Gastrocnemius medialis (tissue), 4 donors: ENCODE results near the gene LSAMP. TPM values are rescaled to one million over a fixed set of nuclear protein-coding genes. Genes with fewer than 3 reads are reported as not detected.

Experiments used
- ATAC-seq, 2 donors: fragments of 150-250 bp; one replicate each; pipeline ENCODE4 v1.9.1; 2016
- DNase-seq, 2 donors: peaks; one replicate each; pipeline ENCODE4 v3.0.0-alpha.2; 2019
- H3K27ac ChIP-seq, 4 donors: fragments of 200-600 bp; sonication (generic); 1 replicate in 1 of 4; 2 replicates in 3 of 4; pipeline ENCODE4 v1.5.1; 2016 to 2018; ENCODE audit warnings: mild to moderate bottlenecking in 2 of 4, moderate library complexity in 1 of 4
- H3K27me3 ChIP-seq, 3 donors: fragments of 200-600 bp; sonication (generic) in 2 of 3; 1 replicate in 1 of 3; 2 replicates in 2 of 3; pipeline versions ENCODE4 v1.5.1 to v1.6.0; 2016 to 2019; ENCODE audit warnings: mild to moderate bottlenecking in 1 of 3, moderate library complexity in 1 of 3
- H3K36me3 ChIP-seq, 2 donors: fragments of 200-600 bp; sonication (generic) in 1 of 2; one replicate each; pipeline ENCODE4 v1.5.1; 2017 to 2018
- H3K4me1 ChIP-seq, 2 donors: fragments of 200-600 bp; sonication (generic) in 1 of 2; one replicate each; pipeline ENCODE4 v1.5.1; 2016 to 2017; ENCODE audit warnings: mild to moderate bottlenecking in 2 of 2
- H3K4me3 ChIP-seq, 4 donors: fragments of 200-600 bp; sonication (generic) in 3 of 4; 1 replicate in 1 of 4; 2 replicates in 3 of 4; pipeline ENCODE4 v1.5.1; 2016 to 2019; ENCODE audit warnings: mild to moderate bottlenecking in 2 of 4
- H3K9me3 ChIP-seq, 3 donors: fragments of 200-600 bp; sonication (generic) in 2 of 3; 1 replicate in 1 of 3; 2 replicates in 2 of 3; pipeline ENCODE4 v1.5.1; 2016 to 2019
- POLR2A ChIP-seq, 2 donors: fragments of 450-650 bp; IDR thresholded peaks; one replicate each; pipeline ENCODE4 v1.6.1; 2017; ENCODE audit warnings: antibody characterized with exemption in 2 of 2, mild to moderate bottlenecking in 2 of 2, moderate library complexity in 2 of 2
- in situ Hi-C, 4 donors: fragments of 200-750 bp; cut with MboI; loops; one replicate each; pipeline versions ENCODE4 v1.15.0 to v1.8.0; 2017; ENCODE audit warnings: low sequenced_read_pairs in 4 of 4
- intact Hi-C: fragments of 100-400 bp; cut with DNase I; formaldehyde crosslinking; loops from one replicate; pipeline ENCODE4 v1.15.1; 2023; ENCODE audit warnings: low total_unique reads
- total RNA-seq, 4 donors: library from RNA; depleted of rRNA; stranded (reverse); fragments of >200 nt; gene quantifications; one replicate each; pipeline versions ENCODE4 v1.1.0 to v1.2.3, GENCODE V29; 2016
- TF ChIP-seq, protein P1 (sequence below), 5 experiments: fragments of 450-650 bp in 3 of 5; fragments of 200-600 bp in 2 of 5; sonication (generic) in 2 of 5; IDR thresholded peaks in 4 of 5; conservative IDR thresholded peaks in 1 of 5; 1 replicate in 4 of 5; 2 replicates in 1 of 5; pipeline ENCODE4 v1.5.1; 2016 to 2019; ENCODE audit warnings: antibody characterized with exemption in 5 of 5, mild to moderate bottlenecking in 3 of 5, moderate library complexity in 3 of 5

Gene LSAMP
- total RNA-seq, 4 donors from 2014 or later, result 0.07 to 0.10 TPM; not detected in 2

- TF ChIP-seq, protein P1, sequence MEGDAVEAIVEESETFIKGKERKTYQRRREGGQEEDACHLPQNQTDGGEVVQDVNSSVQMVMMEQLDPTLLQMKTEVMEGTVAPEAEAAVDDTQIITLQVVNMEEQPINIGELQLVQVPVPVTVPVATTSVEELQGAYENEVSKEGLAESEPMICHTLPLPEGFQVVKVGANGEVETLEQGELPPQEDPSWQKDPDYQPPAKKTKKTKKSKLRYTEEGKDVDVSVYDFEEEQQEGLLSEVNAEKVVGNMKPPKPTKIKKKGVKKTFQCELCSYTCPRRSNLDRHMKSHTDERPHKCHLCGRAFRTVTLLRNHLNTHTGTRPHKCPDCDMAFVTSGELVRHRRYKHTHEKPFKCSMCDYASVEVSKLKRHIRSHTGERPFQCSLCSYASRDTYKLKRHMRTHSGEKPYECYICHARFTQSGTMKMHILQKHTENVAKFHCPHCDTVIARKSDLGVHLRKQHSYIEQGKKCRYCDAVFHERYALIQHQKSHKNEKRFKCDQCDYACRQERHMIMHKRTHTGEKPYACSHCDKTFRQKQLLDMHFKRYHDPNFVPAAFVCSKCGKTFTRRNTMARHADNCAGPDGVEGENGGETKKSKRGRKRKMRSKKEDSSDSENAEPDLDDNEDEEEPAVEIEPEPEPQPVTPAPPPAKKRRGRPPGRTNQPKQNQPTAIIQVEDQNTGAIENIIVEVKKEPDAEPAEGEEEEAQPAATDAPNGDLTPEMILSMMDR (IDR thresholded peaks at IDR 0.05 in 4 of 5, conservative IDR thresholded peaks at IDR 0.05 in 1 of 5), result no peak
- no peak for TF ChIP-seq POLR2A (IDR thresholded peaks at IDR 0.05)
Observed at GRCh38 chr3:115843206-115843605, 602.1 kb downstream of the LSAMP start.

DNA sequence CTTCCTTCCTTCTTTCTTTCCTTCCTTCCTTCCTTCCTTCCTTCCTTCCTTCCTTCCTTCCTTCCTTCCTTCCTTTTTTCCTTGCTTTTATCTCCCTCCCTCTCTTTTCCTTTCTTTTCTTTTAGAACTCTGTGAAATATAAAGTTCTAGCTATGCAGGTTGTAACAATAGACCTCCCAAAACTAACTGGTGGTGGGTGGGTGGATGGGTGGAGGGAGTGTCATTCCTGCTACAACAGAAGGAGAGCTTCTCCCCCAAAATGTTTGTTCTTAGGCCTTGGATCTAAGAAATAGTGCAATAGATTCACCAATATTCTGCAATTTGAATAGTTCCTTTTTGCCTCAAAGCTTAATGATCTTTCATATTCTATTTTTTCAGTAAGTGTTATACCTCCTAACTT is 606.0 kb downstream of the LSAMP start:
- H3K36me3 ChIP-seq, result no peaks in the 10 kb centered on the region
- H3K27ac ChIP-seq, result no peak overlapping the region
- in situ Hi-C loops (no loop called here), intact Hi-C loops (no loop called here)
- H3K4me1 ChIP-seq, result no peaks in the 10 kb centered on the region
- TF ChIP-seq, protein P1 (IDR thresholded peaks at IDR 0.05 in 4 of 5, conservative IDR thresholded peaks at IDR 0.05 in 1 of 5), result no peak
- no peak for TF ChIP-seq POLR2A (IDR thresholded peaks at IDR 0.05)
- no peak for ATAC-seq
- no peaks in the 10 kb centered on the region for H3K27me3 ChIP-seq
- no peak for DNase-seq
- no peaks in the 10 kb centered on the region for H3K9me3 ChIP-seq
- no peak overlapping the region for H3K4me3 ChIP-seq

More at GRCh38 chr3:115843206-115843605, 602.1 kb downstream of the LSAMP start:
- intact Hi-C loops (no loop called here), in situ Hi-C loops (no loop called here)
- H3K9me3 ChIP-seq, result no peaks in the 10 kb centered on the region
- H3K4me1 ChIP-seq, result no peaks in the 10 kb centered on the region
- no peak overlapping the region for H3K4me3 ChIP-seq
- DNase-seq, result no peak
- ATAC-seq, result no peak
- no peaks in the 10 kb centered on the region for H3K27me3 ChIP-seq
- no peak overlapping the region for H3K27ac ChIP-seq
- no peaks in the 10 kb centered on the region for H3K36me3 ChIP-seq

DNA sequence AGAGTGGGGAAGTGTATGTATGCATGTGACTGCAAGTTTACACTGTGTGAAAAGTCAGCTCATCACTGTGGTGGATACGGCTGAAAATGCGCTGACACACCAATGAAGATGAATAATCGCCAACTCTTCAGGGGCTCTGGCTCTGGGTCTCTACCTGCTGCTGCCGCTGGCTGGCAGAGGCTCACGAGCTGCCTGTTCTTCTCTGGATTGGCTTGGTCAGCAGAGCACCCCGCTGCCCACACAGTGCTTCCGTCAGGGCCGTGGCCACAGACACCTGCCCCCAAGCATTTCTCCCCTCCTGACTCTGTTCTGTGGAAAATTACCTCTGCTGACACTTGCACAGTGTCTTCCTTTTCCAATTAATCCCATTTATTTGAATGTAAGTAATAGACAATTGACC is 606.5 kb downstream of the LSAMP start:
- no peak for ATAC-seq
- H3K4me1 ChIP-seq, result no peaks in the 10 kb centered on the region
- in situ Hi-C loops (no loop called here), intact Hi-C loops (no loop called here)
- DNase-seq, result no peak
- no peaks in the 10 kb centered on the region for H3K36me3 ChIP-seq
- no peak overlapping the region for H3K27ac ChIP-seq
- no peaks in the 10 kb centered on the region for H3K27me3 ChIP-seq
- H3K4me3 ChIP-seq, result no peak overlapping the region
- TF ChIP-seq, protein P1 (IDR thresholded peaks at IDR 0.05 in 4 of 5, conservative IDR thresholded peaks at IDR 0.05 in 1 of 5), result no peak
- TF ChIP-seq POLR2A (IDR thresholded peaks at IDR 0.05), result no peak
- no peaks in the 10 kb centered on the region for H3K9me3 ChIP-seq

DNA sequence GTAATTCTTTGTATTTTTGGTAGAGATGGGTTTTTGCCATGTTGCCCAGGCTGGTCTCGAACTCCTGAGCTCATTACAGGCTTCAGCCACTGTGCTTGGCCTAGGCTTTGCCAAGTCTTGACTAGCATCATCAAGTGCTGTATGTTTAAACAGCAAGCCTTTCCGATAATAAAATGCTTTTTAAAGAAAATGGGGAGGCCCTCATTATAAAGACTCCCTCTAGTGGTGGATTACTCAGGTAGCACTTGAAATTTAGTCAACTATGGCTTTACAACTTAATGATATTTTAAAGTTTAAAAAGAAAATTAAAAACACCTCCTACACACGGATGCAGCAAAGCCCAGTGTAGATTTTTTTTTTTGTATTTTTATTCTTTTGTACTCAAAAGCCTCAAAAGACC is 608.3 kb downstream of the LSAMP start:
- ATAC-seq, result no peak
- DNase-seq, result no peak
- H3K36me3 ChIP-seq, result no peaks in the 10 kb centered on the region
- intact Hi-C loops, result no loop called here
- in situ Hi-C loops, result no loop called here
- no peaks in the 10 kb centered on the region for H3K9me3 ChIP-seq
- H3K27ac ChIP-seq, result no peak overlapping the region
- H3K27me3 ChIP-seq, result no peaks in the 10 kb centered on the region
- no peak for TF ChIP-seq POLR2A (IDR thresholded peaks at IDR 0.05)
- TF ChIP-seq, protein P1 (IDR thresholded peaks at IDR 0.05 in 4 of 5, conservative IDR thresholded peaks at IDR 0.05 in 1 of 5), result no peak
- H3K4me1 ChIP-seq, result no peaks in the 10 kb centered on the region
- no peak overlapping the region for H3K4me3 ChIP-seq

GRCh38 chr3:115835946-115836345 is 609.3 kb downstream of the LSAMP start:
- Histone ChIP-seq H3K36me3 (no peaks in the 10 kb centered on the region), H3K27ac (no peak overlapping the region), H3K9me3 (no peaks in the 10 kb centered on the region), H3K4me1 (no peaks in the 10 kb centered on the region), H3K27me3 (no peaks in the 10 kb centered on the region), H3K4me3 (no peak overlapping the region)
- TF ChIP-seq POLR2A (IDR thresholded peaks at IDR 0.05), result no peak
- TF ChIP-seq, protein P1 (IDR thresholded peaks at IDR 0.05 in 4 of 5, conservative IDR thresholded peaks at IDR 0.05 in 1 of 5), result no peak
- intact Hi-C loops (no loop called here), in situ Hi-C loops (no loop called here)
- ATAC-seq, result no peak
- DNase-seq, result no peak
